ENCODE measurements around the gene FLAD1.

The FLAD1 gene

DNA sequence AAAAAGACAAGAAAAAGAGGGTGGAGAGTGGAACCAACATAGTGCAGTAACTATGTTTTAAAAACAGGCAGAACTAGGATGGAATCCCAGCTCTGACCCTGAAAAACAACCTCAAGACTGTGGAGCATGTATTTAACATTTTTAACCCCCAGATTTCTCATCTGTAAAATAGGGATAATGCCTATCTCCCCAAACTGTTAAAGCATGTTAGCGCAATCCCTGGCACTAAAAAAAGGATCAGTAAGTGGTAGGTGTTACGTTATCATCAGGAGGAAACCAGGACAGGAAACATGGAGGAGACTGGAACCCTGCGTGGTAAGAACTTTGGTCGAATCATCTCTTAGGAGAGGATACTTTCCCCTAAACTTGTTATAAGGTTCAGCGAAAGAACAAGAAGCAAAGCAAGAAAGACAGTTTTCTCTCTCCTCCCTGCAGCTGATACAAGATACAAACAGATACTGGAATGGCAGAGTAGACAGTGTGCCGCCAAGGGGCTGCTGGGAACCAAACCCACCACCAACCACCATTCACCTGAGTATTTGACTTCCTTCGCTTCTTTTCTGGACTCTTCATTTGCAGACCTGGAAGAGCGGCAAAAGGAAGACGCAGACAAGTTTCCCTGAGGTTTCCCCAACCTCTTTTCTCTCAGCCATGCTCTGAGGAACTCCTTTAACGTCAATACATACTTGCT lies 22.6 kb upstream of the FLAD1 start:
- TF ChIP-seq ZNF274 (IDR thresholded peaks at IDR 0.05; ENCODE audit: low read length) (no peak), ZNF274 (tag by site-specific recombination; IDR thresholded peaks at IDR 0.05; ENCODE audit: borderline replicate concordance) (no peak), PRDM1 (tag by site-specific recombination; IDR thresholded peaks at IDR 0.05) (peak; percentile 62)
- CTCF ChIA-PET = interaction anchor here (0.6 to 2.5 kb wide), 10 partner anchors 9 to 57 kb away, joined by 3 to 16 read pairs (median 5); partner anchors contain the start of genes FLAD1, LENEP and PMVK
- Histone ChIP-seq H3K4me1 (ENCODE audit: control insufficient read depth, insufficient read depth, low read length) (peaks cover 10% of the 10 kb centered on the region), H3K9me3 (ENCODE audit: control insufficient read depth, insufficient read depth, low read depth, low read length) (no peaks in the 10 kb centered on the region), H3K27ac (ENCODE audit: extremely low read depth, low read depth, low read length) (peak overlapping the region; percentile 94), H3K36me3 (ENCODE audit: control insufficient read depth in 2 of 2, insufficient read depth in 1 of 2, low read length in 2 of 2) (peaks cover 3 to 49% of the 10 kb centered on the region in 2 experiments), H3K4me3 (ENCODE audit: low read depth, low read length) (peak overlapping the region; percentile 90)
- POLR2A ChIA-PET = interaction anchor here (0.7 to 2.9 kb wide), 10 partner anchors 9 to 492 kb away, joined by 3 to 69 read pairs (median 5); partner anchors contain the start of genes FLAD1, PMVK and SHC1

DNA sequence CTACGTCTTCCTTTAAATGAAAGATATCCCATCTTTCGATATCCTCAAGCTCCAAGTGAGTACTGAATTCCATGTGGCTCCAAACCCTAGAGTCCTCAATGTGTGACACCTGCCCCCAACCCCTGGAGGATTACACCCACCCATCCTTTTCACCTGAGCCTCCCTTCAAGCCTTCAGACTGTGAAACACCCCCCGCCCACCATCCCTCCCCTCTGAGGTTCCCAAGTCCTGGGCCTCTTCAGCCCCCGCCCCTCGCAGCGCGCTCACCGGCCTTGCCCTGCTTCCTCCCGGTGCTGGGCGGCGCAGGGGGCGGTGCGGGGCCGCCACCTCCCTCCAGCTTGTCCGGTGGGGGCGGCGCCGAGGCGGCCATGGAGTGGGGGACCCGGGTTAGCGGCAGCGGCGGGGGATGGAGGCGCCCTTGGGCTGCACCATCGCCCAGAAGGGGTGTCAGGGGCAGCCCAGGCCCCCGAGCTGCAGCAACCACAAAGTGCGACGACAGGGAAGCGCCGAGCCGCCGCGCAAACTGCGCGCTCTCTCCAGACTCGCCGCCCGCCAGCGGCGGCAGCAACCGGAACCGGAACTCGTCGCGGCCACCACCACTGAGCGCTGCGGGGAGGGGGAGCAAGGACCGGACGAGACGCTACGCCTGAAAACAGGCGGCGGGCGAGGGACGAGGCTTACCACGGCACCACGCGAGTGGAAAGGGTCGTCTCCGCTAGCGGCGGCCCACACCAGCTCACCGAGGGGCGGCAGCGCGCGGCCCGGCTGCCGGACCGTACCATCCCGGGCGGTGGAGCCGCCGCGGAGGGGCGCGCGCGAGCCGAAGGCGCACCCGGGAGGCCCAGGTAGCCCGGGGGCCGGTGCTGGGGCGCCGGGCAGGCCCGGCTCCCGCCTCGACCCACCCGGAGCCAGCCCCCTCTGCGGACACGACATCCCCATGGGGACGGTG lies 21.7 kb upstream of the FLAD1 start, which contains the start of gene PYGO2:
Gene PYGO2, minus strand, starts transcription at position 576 of the 949 bp plus-strand sequence. Its CDS starts 206 bp downstream, at position 370.
- H3K36me3 ChIP-seq (ENCODE audit: control insufficient read depth in 2 of 2, insufficient read depth in 1 of 2, low read length in 2 of 2) = peaks cover 3 to 58% of the 10 kb centered on the region in 2 experiments
- H3K4me1 ChIP-seq (ENCODE audit: control insufficient read depth, insufficient read depth, low read length) = peaks cover 9% of the 10 kb centered on the region
- H3K27ac ChIP-seq (ENCODE audit: extremely low read depth, low read depth, low read length) = peak within 1 kb of the TSS; percentile 94
- ChIA-PET POLR2A (interaction anchor here (0.6 to 2.9 kb wide), 12 partner anchors 10 to 123 kb away, joined by 3 to 69 read pairs (median 4); partner anchors contain the start of genes FLAD1, PMVK and SHC1), CTCF (interaction anchor here (0.6 to 2.5 kb wide), 19 partner anchors 8 to 1401 kb away, joined by 3 to 16 read pairs (median 3); partner anchors contain the start of genes FLAD1, LENEP and PMVK)
- H3K4me3 ChIP-seq (ENCODE audit: low read depth, low read length) = peak within 1 kb of the TSS; percentile 90
- H3K9me3 ChIP-seq (ENCODE audit: control insufficient read depth, insufficient read depth, low read depth, low read length) = no peaks in the 10 kb centered on the region
- no peak for TF ChIP-seq ZNF658 (tag by site-specific recombination; IDR thresholded peaks at IDR 0.05)
- no peak for TF ChIP-seq ZNF561 (tag by site-specific recombination; IDR thresholded peaks at IDR 0.05; ENCODE audit: borderline replicate concordance)
- no peak for TF ChIP-seq ZNF777 (tag by site-specific recombination; IDR thresholded peaks at IDR 0.05; ENCODE audit: borderline replicate concordance)
- peak; percentile 63; the same call in 1 of the 2 replicates for TF ChIP-seq ZNF76 (tag by site-specific recombination; IDR thresholded peaks at IDR 0.05; ENCODE audit: borderline replicate concordance, low read depth)
- TF ChIP-seq SALL2 (tag by site-specific recombination; IDR thresholded peaks at IDR 0.05; ENCODE audit: borderline replicate concordance) = no peak
- TF ChIP-seq SP7 (tag by site-specific recombination; IDR thresholded peaks at IDR 0.05) = peak; percentile 68
- TF ChIP-seq ZNF184 (tag by site-specific recombination; IDR thresholded peaks at IDR 0.05) = no peak
- no peak for TF ChIP-seq ZNF132 (tag by site-specific recombination; IDR thresholded peaks at IDR 0.05; ENCODE audit: borderline replicate concordance)
- TF ChIP-seq MEIS1 (CRISPR knock-in tag; IDR thresholded peaks at IDR 0.05; ENCODE audit: borderline replicate concordance) = no peak
- peak; percentile 23; the same call in 1 of the 2 replicates for TF ChIP-seq IKZF3 (tag by site-specific recombination; IDR thresholded peaks at IDR 0.05)
- no peak for TF ChIP-seq ZNF221 (tag by site-specific recombination; IDR thresholded peaks at IDR 0.05; ENCODE audit: borderline replicate concordance)
- no peak for TF ChIP-seq ZFP3 (tag by site-specific recombination; IDR thresholded peaks at IDR 0.05; ENCODE audit: low read depth)
- TF ChIP-seq, protein P1, sequence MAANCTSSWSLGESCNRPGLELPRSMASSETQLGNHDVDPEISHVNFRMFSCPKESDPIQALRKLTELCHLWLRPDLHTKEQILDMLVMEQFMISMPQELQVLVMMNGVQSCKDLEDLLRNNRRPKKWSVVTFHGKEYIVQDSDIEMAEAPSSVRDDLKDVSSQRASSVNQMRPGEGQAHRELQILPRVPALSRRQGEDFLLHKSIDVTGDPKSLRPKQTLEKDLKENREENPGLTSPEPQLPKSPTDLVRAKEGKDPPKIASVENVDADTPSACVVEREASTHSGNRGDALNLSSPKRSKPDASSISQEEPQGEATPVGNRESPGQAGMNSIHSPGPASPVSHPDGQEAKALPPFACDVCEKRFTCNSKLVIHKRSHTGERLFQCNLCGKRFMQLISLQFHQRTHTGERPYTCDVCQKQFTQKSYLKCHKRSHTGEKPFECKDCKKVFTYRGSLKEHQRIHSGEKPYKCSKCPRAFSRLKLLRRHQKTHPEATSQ (tag by site-specific recombination; IDR thresholded peaks at IDR 0.05) = no peak; the same call in 1 of the 2 replicates
- TF ChIP-seq ZXDB (tag by site-specific recombination; IDR thresholded peaks at IDR 0.05) = peak; percentile 85
- no peak for TF ChIP-seq ZNF585B (tag by site-specific recombination; IDR thresholded peaks at IDR 0.05)
- TF ChIP-seq, protein P2, sequence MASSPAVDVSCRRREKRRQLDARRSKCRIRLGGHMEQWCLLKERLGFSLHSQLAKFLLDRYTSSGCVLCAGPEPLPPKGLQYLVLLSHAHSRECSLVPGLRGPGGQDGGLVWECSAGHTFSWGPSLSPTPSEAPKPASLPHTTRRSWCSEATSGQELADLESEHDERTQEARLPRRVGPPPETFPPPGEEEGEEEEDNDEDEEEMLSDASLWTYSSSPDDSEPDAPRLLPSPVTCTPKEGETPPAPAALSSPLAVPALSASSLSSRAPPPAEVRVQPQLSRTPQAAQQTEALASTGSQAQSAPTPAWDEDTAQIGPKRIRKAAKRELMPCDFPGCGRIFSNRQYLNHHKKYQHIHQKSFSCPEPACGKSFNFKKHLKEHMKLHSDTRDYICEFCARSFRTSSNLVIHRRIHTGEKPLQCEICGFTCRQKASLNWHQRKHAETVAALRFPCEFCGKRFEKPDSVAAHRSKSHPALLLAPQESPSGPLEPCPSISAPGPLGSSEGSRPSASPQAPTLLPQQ (tag by site-specific recombination; IDR thresholded peaks at IDR 0.05) = peak; percentile 82
- no peak for TF ChIP-seq ZNF558 (tag by site-specific recombination; IDR thresholded peaks at IDR 0.05)
- TF ChIP-seq, protein P3, sequence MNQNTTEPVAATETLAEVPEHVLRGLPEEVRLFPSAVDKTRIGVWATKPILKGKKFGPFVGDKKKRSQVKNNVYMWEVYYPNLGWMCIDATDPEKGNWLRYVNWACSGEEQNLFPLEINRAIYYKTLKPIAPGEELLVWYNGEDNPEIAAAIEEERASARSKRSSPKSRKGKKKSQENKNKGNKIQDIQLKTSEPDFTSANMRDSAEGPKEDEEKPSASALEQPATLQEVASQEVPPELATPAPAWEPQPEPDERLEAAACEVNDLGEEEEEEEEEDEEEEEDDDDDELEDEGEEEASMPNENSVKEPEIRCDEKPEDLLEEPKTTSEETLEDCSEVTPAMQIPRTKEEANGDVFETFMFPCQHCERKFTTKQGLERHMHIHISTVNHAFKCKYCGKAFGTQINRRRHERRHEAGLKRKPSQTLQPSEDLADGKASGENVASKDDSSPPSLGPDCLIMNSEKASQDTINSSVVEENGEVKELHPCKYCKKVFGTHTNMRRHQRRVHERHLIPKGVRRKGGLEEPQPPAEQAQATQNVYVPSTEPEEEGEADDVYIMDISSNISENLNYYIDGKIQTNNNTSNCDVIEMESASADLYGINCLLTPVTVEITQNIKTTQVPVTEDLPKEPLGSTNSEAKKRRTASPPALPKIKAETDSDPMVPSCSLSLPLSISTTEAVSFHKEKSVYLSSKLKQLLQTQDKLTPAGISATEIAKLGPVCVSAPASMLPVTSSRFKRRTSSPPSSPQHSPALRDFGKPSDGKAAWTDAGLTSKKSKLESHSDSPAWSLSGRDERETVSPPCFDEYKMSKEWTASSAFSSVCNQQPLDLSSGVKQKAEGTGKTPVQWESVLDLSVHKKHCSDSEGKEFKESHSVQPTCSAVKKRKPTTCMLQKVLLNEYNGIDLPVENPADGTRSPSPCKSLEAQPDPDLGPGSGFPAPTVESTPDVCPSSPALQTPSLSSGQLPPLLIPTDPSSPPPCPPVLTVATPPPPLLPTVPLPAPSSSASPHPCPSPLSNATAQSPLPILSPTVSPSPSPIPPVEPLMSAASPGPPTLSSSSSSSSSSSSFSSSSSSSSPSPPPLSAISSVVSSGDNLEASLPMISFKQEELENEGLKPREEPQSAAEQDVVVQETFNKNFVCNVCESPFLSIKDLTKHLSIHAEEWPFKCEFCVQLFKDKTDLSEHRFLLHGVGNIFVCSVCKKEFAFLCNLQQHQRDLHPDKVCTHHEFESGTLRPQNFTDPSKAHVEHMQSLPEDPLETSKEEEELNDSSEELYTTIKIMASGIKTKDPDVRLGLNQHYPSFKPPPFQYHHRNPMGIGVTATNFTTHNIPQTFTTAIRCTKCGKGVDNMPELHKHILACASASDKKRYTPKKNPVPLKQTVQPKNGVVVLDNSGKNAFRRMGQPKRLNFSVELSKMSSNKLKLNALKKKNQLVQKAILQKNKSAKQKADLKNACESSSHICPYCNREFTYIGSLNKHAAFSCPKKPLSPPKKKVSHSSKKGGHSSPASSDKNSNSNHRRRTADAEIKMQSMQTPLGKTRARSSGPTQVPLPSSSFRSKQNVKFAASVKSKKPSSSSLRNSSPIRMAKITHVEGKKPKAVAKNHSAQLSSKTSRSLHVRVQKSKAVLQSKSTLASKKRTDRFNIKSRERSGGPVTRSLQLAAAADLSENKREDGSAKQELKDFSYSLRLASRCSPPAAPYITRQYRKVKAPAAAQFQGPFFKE (tag by site-specific recombination; IDR thresholded peaks at IDR 0.05; ENCODE audit: borderline replicate concordance) = no peak
- TF ChIP-seq ZSCAN16 (tag by site-specific recombination; IDR thresholded peaks at IDR 0.05) = no peak
- TF ChIP-seq ZNF747 (tag by site-specific recombination; IDR thresholded peaks at IDR 0.05) = no peak

Measured in HEK293 (cell line).